Neutrophil (primary cell): ENCODE data around the gene ZSCAN26.
"Not testable (repeated sequence)": the region's sequence is repeated elsewhere in the genome, so short reads cannot be mapped to it uniquely, and the experiment has no call there.

Experiments
- H3K27ac ChIP-seq: fragments of 200-600 bp; sonication (generic); 2 replicates; pipeline ENCODE4 v1.5.1; 2016; ENCODE audit warnings: mild to moderate bottlenecking, moderate library complexity
- H3K27me3 ChIP-seq: fragments of 200-600 bp; sonication (generic); 2 replicates; pipeline ENCODE4 v1.6.0; 2016; ENCODE audit warnings: mild to moderate bottlenecking
- H3K36me3 ChIP-seq: fragments of 200-600 bp; sonication (generic); 2 replicates; pipeline ENCODE4 v1.5.1; 2017
- H3K4me1 ChIP-seq, 2 experiments: fragments of 200-600 bp in 1 of 2; sonication (generic) in 1 of 2; 1 replicate in 1 of 2; 2 replicates in 1 of 2; pipeline versions ENCODE4 v1.5.1 to v1.6.1; 2013 to 2016; ENCODE audit warnings: low read depth in 1 of 2, low read length in 1 of 2, mild to moderate bottlenecking in 1 of 2, moderate library complexity in 1 of 2; ENCODE audit not compliant: control insufficient read depth in 1 of 2, insufficient read depth in 1 of 2
- H3K4me3 ChIP-seq, 2 experiments: fragments of 200-600 bp in 1 of 2; sonication (generic) in 1 of 2; 1 replicate in 1 of 2; 2 replicates in 1 of 2; pipeline ENCODE4 v1.5.1; 2013 to 2016; ENCODE audit warnings: low read depth in 1 of 2, low read length in 1 of 2, mild to moderate bottlenecking in 1 of 2, moderate library complexity in 1 of 2
- H3K9me3 ChIP-seq: fragments of 200-600 bp; sonication (generic); 2 replicates; pipeline ENCODE4 v1.5.1; 2016
- CTCF ChIP-seq: fragments of 200-600 bp; sonication (generic); IDR thresholded peaks from 2 replicates; pipeline ENCODE4 v1.5.1; 2016; ENCODE audit warnings: antibody characterized with exemption

The ZSCAN26 gene

GRCh38 chr6:28282926-28283325, 16.0 kb downstream of the ZSCAN26 start:
- Histone ChIP-seq H3K36me3 (no peaks in the 10 kb centered on the region), H3K27me3 (peaks cover 39% of the 10 kb centered on the region), H3K27ac (no peak overlapping the region), H3K9me3 (no peaks in the 10 kb centered on the region), H3K4me3 (no peak overlapping the region), H3K4me1 (peaks cover 8 to 15% of the 10 kb centered on the region in 2 experiments)
- no peak for TF ChIP-seq CTCF

GRCh38 chr6:28291573-28291972, 24.6 kb downstream of the ZSCAN26 start:
- no peak overlapping the region for H3K27ac ChIP-seq
- H3K9me3 ChIP-seq = no peaks in the 10 kb centered on the region
- no peak for TF ChIP-seq CTCF
- no peak overlapping the region for H3K4me3 ChIP-seq
- H3K36me3 ChIP-seq = no peaks in the 10 kb centered on the region
- H3K4me1 ChIP-seq = no peaks in the 10 kb centered on the region
- H3K27me3 ChIP-seq = no peaks in the 10 kb centered on the region

GRCh38 chr6:28295326-28295725, 28.4 kb downstream of the ZSCAN26 start:
- no peak for TF ChIP-seq CTCF
- Histone ChIP-seq H3K36me3 (no peaks in the 10 kb centered on the region), H3K4me1 (no peaks in the 10 kb centered on the region), H3K4me3 (no peak overlapping the region), H3K9me3 (no peaks in the 10 kb centered on the region), H3K27me3 (no peaks in the 10 kb centered on the region), H3K27ac (no peak overlapping the region)

GRCh38 chr6:28296520-28297060, 29.6 kb downstream of the ZSCAN26 start:
- Histone ChIP-seq H3K27me3 (no peaks in the 10 kb centered on the region), H3K4me3 (no peak overlapping the region), H3K27ac (no peak overlapping the region), H3K4me1 (no peaks in the 10 kb centered on the region), H3K9me3 (no peaks in the 10 kb centered on the region), H3K36me3 (no peaks in the 10 kb centered on the region)
- TF ChIP-seq CTCF = no peak

GRCh38 chr6:28303570-28303969, 36.6 kb downstream of the ZSCAN26 start:
- H3K36me3 ChIP-seq = no peaks in the 10 kb centered on the region
- no peak overlapping the region for H3K27ac ChIP-seq
- H3K9me3 ChIP-seq = no peaks in the 10 kb centered on the region
- H3K27me3 ChIP-seq = no peaks in the 10 kb centered on the region
- TF ChIP-seq CTCF = no peak
- H3K4me3 ChIP-seq = no peak overlapping the region
- no peaks in the 10 kb centered on the region for H3K4me1 ChIP-seq

GRCh38 chr6:28306363-28306762, 39.4 kb downstream of the ZSCAN26 start:
- not testable (repeated sequence) for H3K9me3 ChIP-seq, H3K4me1 ChIP-seq, H3K27me3 ChIP-seq, H3K4me3 ChIP-seq, H3K27ac ChIP-seq, H3K36me3 ChIP-seq
